ENCODE data around the gene ACCS.

Gene ACCS

GRCh38 chr11:44030996-44031395 lies 35.1 kb upstream of the ACCS start:
- no peak for DNase-seq (ENCODE audit: low spot score)
- in situ Hi-C loops (cut with MboI; ENCODE audit: low pct_unique_long_range_greater_than_20kb, low sequenced_read_pairs, unreplicated experiment): loop anchor here (10.0 kb wide), 1 partner anchor 146 kb away; the partner anchor contains the start of gene ALKBH3
- TF ChIP-seq CTCF (IDR thresholded peaks at IDR 0.05; ENCODE audit: extremely low read depth, insufficient read depth, missing control alignments): no peak

GRCh38 chr11:44031549-44031948 lies 34.5 kb upstream of the ACCS start:
- no peak for DNase-seq (ENCODE audit: low spot score)
- in situ Hi-C loops (cut with MboI; ENCODE audit: low pct_unique_long_range_greater_than_20kb, low sequenced_read_pairs, unreplicated experiment): loop anchor here (10.0 kb wide), 1 partner anchor 147 kb away; the partner anchor contains the start of gene ALKBH3
- no peak for TF ChIP-seq CTCF (IDR thresholded peaks at IDR 0.05; ENCODE audit: extremely low read depth, insufficient read depth, missing control alignments)

- no peak for TF ChIP-seq CTCF (IDR thresholded peaks at IDR 0.05; ENCODE audit: extremely low read depth, insufficient read depth, missing control alignments)
- no peak for DNase-seq (ENCODE audit: low spot score)
- in situ Hi-C loops (cut with MboI; ENCODE audit: low pct_unique_long_range_greater_than_20kb, low sequenced_read_pairs, unreplicated experiment): loop anchor here (10.0 kb wide), 1 partner anchor 148 kb away; the partner anchor contains the start of gene ALKBH3
These were observed 33.6 kb upstream of the ACCS start for GRCh38 chr11:44032299-44033085.

GRCh38 chr11:44033411-44033850 lies 32.6 kb upstream of the ACCS start:
- in situ Hi-C loops (cut with MboI; ENCODE audit: low pct_unique_long_range_greater_than_20kb, low sequenced_read_pairs, unreplicated experiment): loop anchor here (10.0 kb wide), 1 partner anchor 149 kb away; the partner anchor contains the start of gene ALKBH3
- no peak for TF ChIP-seq CTCF (IDR thresholded peaks at IDR 0.05; ENCODE audit: extremely low read depth, insufficient read depth, missing control alignments)
- DNase-seq (ENCODE audit: low spot score): no peak

- TF ChIP-seq CTCF (IDR thresholded peaks at IDR 0.05; ENCODE audit: extremely low read depth, insufficient read depth, missing control alignments): no peak
- no peak for DNase-seq (ENCODE audit: low spot score)
- in situ Hi-C loops (cut with MboI; ENCODE audit: low pct_unique_long_range_greater_than_20kb, low sequenced_read_pairs, unreplicated experiment): loop anchor here (10.0 kb wide), 1 partner anchor 149 kb away; the partner anchor contains the start of gene ALKBH3
These were observed 32.2 kb upstream of the ACCS start for GRCh38 chr11:44033856-44034255.

- no peak for TF ChIP-seq CTCF (IDR thresholded peaks at IDR 0.05; ENCODE audit: extremely low read depth, insufficient read depth, missing control alignments)
- no peak for DNase-seq (ENCODE audit: low spot score)
- in situ Hi-C loops (cut with MboI; ENCODE audit: low pct_unique_long_range_greater_than_20kb, low sequenced_read_pairs, unreplicated experiment): loop anchor here (10.0 kb wide), 1 partner anchor 150 kb away; the partner anchor contains the start of gene ALKBH3
These were observed 31.4 kb upstream of the ACCS start for GRCh38 chr11:44034639-44035038.
